Keratinocyte (primary cell): ENCODE measurements around the gene RAB44. TPM values are rescaled to one million over a fixed set of nuclear protein-coding genes. Genes with fewer than 3 reads are reported as not detected.

Experiments
- DNase-seq: peaks from one replicate; pipeline ENCODE4 v3.0.0-alpha.2; 2011; ENCODE audit warnings: low read depth, missing footprints, low spot score
- FAIRE-seq: peaks from 2 replicates; lab custom pipeline; 2011; peaks lifted over from hg19 to GRCh38; lab: Jason Lieb, UNC
- H2AFZ ChIP-seq: 2 replicates; pipeline ENCODE4 v1.6.0; 2012; ENCODE audit warnings: low read length, control low read depth, inconsistent platforms; ENCODE audit not compliant: control insufficient read depth
- H3K27ac ChIP-seq: 2 replicates; pipeline ENCODE4 v1.5.1; 2011; ENCODE audit warnings: low read length; ENCODE audit not compliant: control insufficient read depth, insufficient read depth
- H3K27me3 ChIP-seq: 3 replicates; pipeline ENCODE4 v1.6.0; 2011; ENCODE audit warnings: low read length; ENCODE audit not compliant: control insufficient read depth, insufficient read depth; ENCODE audit errors: extremely low read depth
- H3K36me3 ChIP-seq, 2 experiments: 2 replicates in 1 of 2; 3 replicates in 1 of 2; pipeline ENCODE4 v1.5.1; 2011; ENCODE audit warnings: low read length in 2 of 2, mild to moderate bottlenecking in 1 of 2; ENCODE audit not compliant: control insufficient read depth in 2 of 2, insufficient read depth in 2 of 2; ENCODE audit errors: extremely low read depth in 1 of 2
- H3K4me1 ChIP-seq: 3 replicates; pipeline ENCODE4 v1.5.1; 2011; ENCODE audit warnings: low read length; ENCODE audit not compliant: control insufficient read depth, insufficient read depth; ENCODE audit errors: extremely low read depth
- H3K4me2 ChIP-seq: 3 replicates; pipeline ENCODE4 v1.6.0; 2011; ENCODE audit warnings: low read depth, low read length; ENCODE audit not compliant: control insufficient read depth, insufficient read depth; ENCODE audit errors: extremely low read depth
- H3K4me3 ChIP-seq, 3 experiments: fragments of 200-600 bp in 1 of 3; sonication (generic) in 1 of 3; 2 replicates in 2 of 3; 3 replicates in 1 of 3; pipeline ENCODE4 v1.5.1; 2011 to 2016; ENCODE audit warnings: low read length in 3 of 3, mild to moderate bottlenecking in 3 of 3, control low read depth in 2 of 3, inconsistent platforms in 1 of 3, low read depth in 1 of 3, mixed read lengths in 1 of 3, mixed run types in 1 of 3, moderate library complexity in 1 of 3; ENCODE audit not compliant: control insufficient read depth in 2 of 3, insufficient read depth in 2 of 3; ENCODE audit errors: extremely low read depth in 1 of 3
- H3K79me2 ChIP-seq: 2 replicates; pipeline ENCODE4 v1.6.0; 2012; ENCODE audit warnings: low read length; ENCODE audit not compliant: control insufficient read depth, insufficient read depth
- H3K9ac ChIP-seq: 3 replicates; pipeline ENCODE4 v1.6.0; 2011; ENCODE audit warnings: low read length; ENCODE audit not compliant: control insufficient read depth, insufficient read depth; ENCODE audit errors: extremely low read depth
- H3K9me1 ChIP-seq: 3 replicates; pipeline ENCODE4 v1.6.0; 2011; ENCODE audit warnings: low read length; ENCODE audit not compliant: control insufficient read depth, insufficient read depth; ENCODE audit errors: extremely low read depth
- H3K9me3 ChIP-seq: 2 replicates; pipeline ENCODE4 v1.5.1; 2012; ENCODE audit warnings: low read depth, low read length; ENCODE audit not compliant: control insufficient read depth
- H4K20me1 ChIP-seq: 3 replicates; pipeline ENCODE4 v1.6.0; 2011; ENCODE audit warnings: low read length; ENCODE audit not compliant: control insufficient read depth, insufficient read depth; ENCODE audit errors: extremely low read depth
- CTCF ChIP-seq, 3 experiments: IDR thresholded peaks in 1 of 3; conservative IDR thresholded peaks in 1 of 3; optimal IDR thresholded peaks in 1 of 3; 2 replicates in 2 of 3; 3 replicates in 1 of 3; pipeline versions ENCODE3 to v1.5.1; 2011; ENCODE audit warnings: low read length in 3 of 3, mild to moderate bottlenecking in 3 of 3, moderate library complexity in 2 of 3, control low read depth in 1 of 3, inconsistent platforms in 1 of 3; ENCODE audit not compliant: insufficient read depth in 2 of 3; ENCODE audit errors: extremely low read depth in 1 of 3
- EZH2 ChIP-seq: IDR thresholded peaks from one replicate; pipeline ENCODE4 v1.6.1; 2012; ENCODE audit warnings: inconsistent platforms, mild to moderate bottlenecking, low read length, moderate library complexity
- dilution Hi-C: fragments of 300-500 bp; cut with MboI; formaldehyde crosslinking; loops from one replicate; pipeline ENCODE4 v1.7.0; 2020; ENCODE audit warnings: low sequenced_read_pairs; ENCODE audit not compliant: extremely low pct_ligation_motif_present
- polyA plus RNA-seq, 5 experiments: library from polyadenylated mRNA; depleted of rRNA in 3 of 5; stranded (reverse) in 3 of 5; stranded (forward) in 1 of 5; unstranded in 1 of 5; fragments of >200 nt; gene quantifications; 1 replicate in 1 of 5; 2 replicates in 3 of 5; 3 replicates in 1 of 5; pipeline versions ENCODE4 v1.2.1 to v1.2.3, GENCODE V29; 2011 to 2012; ENCODE audit warnings: missing spikeins in 2 of 5, low read depth in 1 of 5, low replicate concordance in 1 of 5

Gene RAB44
- polyA plus RNA-seq, 1 donor (not counting 4 experiments of a cell fraction or from before 2014, with no cell fraction given), result 0.03 TPM

DNA sequence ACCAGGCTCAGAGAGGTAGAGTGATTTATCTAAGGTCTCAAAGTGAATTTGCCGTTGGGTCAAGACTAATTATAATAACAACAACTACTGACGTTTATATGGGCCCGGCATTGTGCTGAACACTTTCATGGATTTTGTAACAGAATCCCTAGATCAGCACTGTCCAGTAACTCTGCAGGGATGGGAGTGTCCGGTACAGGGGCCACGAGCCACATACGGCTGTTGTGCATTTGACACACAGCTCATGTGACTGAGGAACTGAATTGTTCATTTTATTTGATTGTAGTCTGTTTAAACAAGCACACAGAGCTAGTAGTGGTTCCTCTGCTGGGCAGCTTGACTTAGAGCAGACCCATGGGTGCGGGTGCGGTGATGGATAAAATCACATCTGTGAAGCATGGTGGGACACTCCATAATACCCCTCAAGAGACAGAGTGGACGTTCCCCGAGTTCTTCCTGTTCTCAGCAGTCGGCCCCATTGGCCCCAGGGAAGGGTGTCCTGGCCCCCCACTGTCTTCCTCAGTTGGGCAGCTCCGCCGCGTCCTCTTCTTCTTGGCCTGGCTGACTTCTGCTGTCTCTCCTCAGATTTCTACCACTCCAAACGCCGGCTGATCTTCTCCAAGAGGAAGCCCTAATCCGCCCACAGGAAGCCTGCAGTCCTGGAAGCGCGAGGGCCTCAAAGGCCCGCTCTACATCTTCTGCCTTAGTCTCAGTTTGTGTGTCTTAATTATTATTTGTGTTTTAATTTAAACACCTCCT lies 12.3 kb upstream of the RAB44 start:
- H3K36me3 ChIP-seq, result peaks cover 35 to 46% of the 10 kb centered on the region in 2 experiments
- FAIRE-seq (no peak), DNase-seq (no peak)
- H3K4me3 ChIP-seq, result no peak overlapping the region
- peaks cover 18% of the 10 kb centered on the region for H3K79me2 ChIP-seq
- H3K27me3 ChIP-seq, result no peaks in the 10 kb centered on the region
- H3K9me1 ChIP-seq, result no peaks in the 10 kb centered on the region
- H3K9me3 ChIP-seq, result no peaks in the 10 kb centered on the region
- peaks cover 34% of the 10 kb centered on the region for H4K20me1 ChIP-seq
- H2AFZ ChIP-seq, result no peak overlapping the region
- H3K27ac ChIP-seq, result no peak overlapping the region
- no peak overlapping the region for H3K9ac ChIP-seq
- H3K4me2 ChIP-seq, result no peak overlapping the region
- TF ChIP-seq CTCF (optimal IDR thresholded peaks at IDR 0.05 in 1 of 3, IDR thresholded peaks at IDR 0.05 in 1 of 3, conservative IDR thresholded peaks at IDR 0.05 in 1 of 3; ENCODE audit: extremely low read depth in 1 of 3, insufficient read depth in 2 of 3, low read length in 3 of 3), result no peak
- no peak for TF ChIP-seq EZH2
- H3K4me1 ChIP-seq, result peaks cover 27% of the 10 kb centered on the region
- dilution Hi-C loops, result no loop called here

DNA sequence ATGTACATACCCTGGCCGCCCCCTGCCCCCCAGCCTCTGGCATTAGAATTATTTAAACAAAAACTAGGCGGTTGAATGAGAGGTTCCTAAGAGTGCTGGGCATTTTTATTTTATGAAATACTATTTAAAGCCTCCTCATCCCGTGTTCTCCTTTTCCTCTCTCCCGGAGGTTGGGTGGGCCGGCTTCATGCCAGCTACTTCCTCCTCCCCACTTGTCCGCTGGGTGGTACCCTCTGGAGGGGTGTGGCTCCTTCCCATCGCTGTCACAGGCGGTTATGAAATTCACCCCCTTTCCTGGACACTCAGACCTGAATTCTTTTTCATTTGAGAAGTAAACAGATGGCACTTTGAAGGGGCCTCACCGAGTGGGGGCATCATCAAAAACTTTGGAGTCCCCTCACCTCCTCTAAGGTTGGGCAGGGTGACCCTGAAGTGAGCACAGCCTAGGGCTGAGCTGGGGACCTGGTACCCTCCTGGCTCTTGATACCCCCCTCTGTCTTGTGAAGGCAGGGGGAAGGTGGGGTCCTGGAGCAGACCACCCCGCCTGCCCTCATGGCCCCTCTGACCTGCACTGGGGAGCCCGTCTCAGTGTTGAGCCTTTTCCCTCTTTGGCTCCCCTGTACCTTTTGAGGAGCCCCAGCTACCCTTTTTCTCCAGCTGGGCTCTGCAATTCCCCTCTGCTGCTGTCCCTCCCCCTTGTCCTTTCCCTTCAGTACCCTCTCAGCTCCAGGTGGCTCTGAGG lies 11.5 kb upstream of the RAB44 start:
- Histone ChIP-seq H3K9me1 (no peaks in the 10 kb centered on the region), H3K9me3 (no peaks in the 10 kb centered on the region), H3K36me3 (peaks cover 35 to 40% of the 10 kb centered on the region in 2 experiments), H3K27ac (no peak overlapping the region), H3K4me2 (no peak overlapping the region), H4K20me1 (peaks cover 34% of the 10 kb centered on the region), H3K4me3 (no peak overlapping the region), H3K9ac (no peak overlapping the region), H3K79me2 (peaks cover 12% of the 10 kb centered on the region), H3K4me1 (peaks cover 29% of the 10 kb centered on the region), H2AFZ (no peak overlapping the region), H3K27me3 (no peaks in the 10 kb centered on the region)
- DNase-seq (no peak), FAIRE-seq (no peak)
- TF ChIP-seq CTCF (optimal IDR thresholded peaks at IDR 0.05 in 1 of 3, IDR thresholded peaks at IDR 0.05 in 1 of 3, conservative IDR thresholded peaks at IDR 0.05 in 1 of 3; ENCODE audit: extremely low read depth in 1 of 3, insufficient read depth in 2 of 3, low read length in 3 of 3) (no peak), EZH2 (no peak)
- dilution Hi-C loops, result no loop called here
